Measurements from ENCODE around the gene PRKCH.

Gene PRKCH

DNA sequence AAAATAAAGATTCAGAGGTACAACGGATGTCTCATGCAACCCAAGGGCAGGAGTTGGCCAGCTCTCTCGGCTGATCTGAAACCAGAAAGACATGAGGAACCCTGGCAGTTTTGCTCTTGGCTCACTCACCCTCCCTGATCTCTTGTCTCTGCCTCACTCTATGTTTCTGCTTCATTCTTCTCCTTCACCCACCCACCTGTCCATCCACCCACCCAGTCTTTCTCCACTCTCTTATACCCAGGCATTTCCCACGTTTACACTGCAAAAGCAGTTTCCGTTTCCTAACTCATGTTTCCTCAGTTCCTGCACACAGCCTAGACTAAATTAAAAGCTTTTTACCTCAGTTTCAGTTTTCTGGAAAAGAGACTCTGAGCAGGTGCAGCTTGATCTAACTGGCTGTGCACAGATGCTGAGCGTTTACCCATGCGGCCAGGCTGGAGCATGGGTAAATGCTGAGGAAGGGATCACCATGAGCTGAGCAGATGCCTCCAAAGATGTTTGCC lies 157.6 kb downstream of the PRKCH start:
- no peak for DNase-seq

DNA sequence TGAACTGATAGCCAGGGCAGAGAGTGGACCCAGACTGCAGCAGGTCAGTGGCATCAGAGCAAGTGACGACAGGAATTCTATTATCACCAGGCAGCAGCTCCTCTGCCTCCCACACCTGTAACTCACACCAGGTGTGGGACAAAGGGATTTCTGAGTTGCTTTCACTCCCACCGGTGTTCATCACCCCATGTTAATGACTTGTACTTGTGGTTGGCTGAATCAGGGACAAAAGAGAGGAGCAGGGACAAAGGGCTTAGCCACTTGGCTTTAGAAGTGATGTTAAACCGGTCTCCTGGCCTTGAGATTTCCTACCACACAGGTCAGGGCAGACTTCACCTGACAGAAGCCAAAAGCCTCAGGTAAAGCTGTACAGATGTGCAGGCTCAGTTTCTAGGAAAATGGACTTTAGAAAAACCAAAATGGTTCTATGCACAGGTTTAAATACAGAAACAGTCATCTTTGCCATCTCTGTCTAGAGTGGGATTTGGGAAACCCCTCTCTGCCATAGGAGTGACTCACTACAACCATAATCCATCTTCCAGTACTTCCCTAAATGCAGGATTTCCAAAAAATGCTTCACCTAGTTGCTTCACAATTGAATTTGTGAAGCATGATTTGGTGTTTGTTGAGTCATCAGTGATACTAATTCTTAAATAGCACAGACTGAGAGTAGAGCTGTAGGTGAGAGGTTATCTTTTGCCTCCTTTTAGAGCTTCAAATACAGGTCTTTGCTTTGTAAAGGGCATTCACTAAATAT lies 158.5 kb downstream of the PRKCH start:
- no peak for DNase-seq

DNA sequence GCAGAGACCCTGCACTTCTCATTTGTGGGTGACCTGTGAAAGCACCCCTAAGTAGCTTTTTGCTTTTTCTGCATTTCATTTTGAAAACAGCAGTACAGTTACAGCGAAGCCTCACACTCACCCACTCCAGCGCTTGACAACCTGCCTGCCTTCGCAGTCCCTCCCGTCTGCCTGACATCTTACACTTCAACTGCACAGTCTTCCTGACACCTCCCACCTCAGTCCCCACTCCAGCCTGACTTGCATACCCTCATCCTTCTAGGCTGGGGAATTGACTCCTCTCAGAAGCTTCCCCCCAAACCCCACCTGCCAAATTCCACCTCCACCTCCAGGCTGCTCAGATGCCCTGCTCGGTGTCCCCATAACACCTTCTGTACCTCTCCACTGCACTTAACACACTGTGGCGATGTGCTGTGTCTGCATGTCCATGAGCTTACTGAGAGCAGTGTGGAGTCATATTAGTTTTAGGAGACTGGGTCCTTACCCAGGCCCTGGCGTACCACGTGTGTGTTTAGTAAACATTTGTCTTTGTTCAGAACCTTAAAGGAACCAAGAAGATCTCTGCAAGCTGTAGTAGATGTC lies 159.4 kb downstream of the PRKCH start:
- DNase-seq: no peak

DNA sequence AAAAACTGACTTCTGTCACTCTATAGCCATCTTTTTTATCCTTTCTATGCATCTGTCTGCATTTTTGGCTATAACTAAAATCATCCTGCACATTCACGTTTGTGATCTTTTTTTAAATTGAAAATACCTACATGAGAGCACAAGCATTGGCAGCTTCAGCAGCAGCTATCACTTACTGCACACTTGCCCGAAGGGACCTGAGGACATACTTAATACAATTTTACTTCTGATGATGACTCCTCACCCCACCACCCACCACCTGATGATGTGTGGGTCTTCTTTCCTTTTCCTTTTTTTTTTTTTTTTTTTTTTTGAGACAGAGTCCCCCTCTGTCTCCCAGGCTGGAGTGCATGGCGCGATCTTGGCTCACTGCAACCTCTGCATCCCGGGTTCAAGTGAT lies 160.3 kb downstream of the PRKCH start:
- DNase-seq: no peak

DNA sequence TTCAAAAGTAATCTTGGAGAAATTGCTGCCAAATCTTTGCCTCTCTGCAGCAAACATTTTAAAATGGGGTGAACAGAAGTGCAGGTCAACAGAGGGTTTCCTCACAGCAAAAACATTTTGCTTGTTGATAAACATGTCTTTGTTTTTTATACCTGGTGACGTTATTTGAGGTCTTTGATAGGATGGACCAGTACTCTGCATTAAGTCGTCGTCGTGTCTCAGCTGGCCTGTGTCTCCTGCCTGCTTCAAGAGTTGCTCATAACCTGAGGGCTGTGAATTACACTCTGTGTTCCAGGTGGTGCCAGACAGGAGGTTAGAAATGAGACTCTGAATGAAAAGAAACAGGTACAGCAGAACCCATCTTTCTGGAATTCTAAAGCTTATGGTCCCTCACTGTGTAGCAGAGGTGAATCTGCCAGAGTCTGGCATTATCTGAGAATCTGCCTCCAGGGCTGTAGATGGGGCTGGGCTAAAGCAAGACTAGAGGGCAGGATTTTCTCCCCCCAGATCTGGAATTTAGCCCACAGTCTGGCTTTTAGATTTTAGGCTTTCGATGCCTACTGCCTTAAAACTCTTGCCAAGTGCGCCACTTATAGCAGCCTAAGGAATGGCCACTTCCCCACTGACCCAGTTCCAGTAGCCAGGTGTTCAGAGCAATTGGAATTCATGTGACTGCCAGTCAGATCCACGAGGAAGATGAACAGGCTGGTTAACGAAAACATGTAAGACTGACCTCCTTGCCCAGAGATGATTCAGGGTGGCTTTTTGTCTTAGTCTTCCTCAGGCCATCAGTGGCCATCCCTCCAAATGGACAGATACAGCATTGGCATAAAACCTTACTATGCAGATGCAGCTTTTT lies 161.2 kb downstream of the PRKCH start:
- no peak for DNase-seq

DNA sequence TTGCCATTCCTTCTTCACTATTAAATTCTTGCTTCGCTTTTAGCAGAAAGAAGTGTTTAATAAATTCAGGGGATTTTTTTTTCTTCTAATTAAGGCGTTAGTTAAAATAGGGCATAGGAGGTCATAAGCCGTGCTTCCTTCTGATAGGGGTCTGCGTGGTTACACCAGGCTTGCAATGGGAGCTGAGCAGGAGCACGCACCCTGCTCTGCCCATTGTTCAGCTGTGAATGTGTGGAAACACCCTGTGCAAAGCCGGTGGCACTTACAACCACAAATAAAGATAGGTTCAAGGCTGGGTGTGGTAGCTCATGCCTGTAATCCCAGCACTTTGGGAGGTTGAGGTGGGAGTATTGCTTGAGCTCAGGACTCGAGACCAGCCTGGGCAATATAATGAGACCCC lies 162.1 kb downstream of the PRKCH start:
- DNase-seq: no peak

DNA sequence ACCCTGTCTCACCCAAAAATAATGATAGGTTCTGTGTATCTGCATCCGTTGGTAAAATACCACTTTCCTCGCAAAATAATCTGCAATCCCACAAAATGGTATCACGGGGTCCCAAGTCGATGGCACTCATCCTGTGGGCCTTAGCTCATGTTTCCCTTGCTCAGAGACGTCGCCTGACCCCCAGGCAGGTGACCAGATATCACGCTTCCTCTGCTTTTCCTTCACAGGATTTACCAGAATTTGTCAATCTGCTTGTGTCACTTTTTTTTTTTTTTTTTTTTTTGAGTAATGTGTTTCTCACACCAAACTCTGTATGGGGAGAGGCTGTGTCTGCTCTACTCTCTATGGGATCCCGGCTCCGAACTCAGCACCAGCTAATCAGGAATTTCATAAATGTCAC lies 162.7 kb downstream of the PRKCH start:
- DNase-seq: no peak

DNA sequence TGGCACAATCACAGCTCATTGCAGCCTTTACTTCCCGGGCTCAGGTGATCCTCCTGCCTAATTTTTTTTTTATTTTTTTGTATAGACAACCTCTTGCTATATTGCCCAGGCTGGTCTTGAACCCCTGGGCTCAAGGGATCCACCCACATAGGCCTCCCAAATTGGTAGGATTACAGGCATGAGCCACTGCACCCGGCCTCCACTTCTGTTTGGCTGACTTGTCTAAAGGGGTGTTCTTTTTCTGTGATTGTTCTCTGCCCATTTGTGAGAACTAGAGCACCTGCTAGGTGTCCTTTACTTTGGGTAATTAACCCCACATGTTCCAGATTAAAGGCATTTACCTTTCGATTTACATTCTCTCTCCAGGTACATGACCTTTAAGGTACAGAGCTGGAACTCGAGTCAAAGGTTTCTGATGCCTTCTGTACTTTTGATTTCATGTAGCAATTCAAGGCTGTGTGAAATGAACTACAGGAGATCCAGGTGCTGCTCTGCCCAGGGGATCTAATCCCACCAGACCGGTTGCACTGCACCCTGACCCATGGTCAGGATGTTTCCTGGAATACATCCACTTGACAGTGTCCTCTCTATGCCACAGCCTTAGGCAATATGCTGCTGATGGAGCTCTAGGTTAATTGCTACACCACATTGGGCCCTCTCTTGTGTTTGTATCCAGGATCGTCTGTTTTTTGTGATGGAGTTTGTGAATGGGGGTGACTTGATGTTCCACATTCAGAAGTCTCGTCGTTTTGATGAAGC lies 163.6 kb downstream of the PRKCH start:
- no peak for DNase-seq

DNA sequence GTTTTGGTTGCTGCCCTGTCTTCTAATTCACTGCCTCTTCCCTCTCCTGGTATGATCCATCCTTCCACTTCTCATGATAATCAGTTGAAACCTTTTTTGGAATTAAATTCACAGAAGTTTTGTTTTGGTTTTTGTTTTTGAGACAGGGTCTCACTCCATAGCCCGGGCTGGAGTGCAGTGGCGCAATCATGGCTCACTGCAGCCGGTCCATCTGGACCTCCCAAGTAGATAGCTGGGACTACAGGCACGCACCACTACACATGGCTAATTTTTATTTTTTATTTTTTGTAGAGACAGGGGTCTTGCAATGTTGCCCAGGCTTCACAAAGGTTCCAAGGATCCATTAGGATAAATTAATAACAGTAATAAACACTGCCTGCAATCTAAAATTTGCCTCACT lies 164.3 kb downstream of the PRKCH start:
- DNase-seq: no peak

DNA sequence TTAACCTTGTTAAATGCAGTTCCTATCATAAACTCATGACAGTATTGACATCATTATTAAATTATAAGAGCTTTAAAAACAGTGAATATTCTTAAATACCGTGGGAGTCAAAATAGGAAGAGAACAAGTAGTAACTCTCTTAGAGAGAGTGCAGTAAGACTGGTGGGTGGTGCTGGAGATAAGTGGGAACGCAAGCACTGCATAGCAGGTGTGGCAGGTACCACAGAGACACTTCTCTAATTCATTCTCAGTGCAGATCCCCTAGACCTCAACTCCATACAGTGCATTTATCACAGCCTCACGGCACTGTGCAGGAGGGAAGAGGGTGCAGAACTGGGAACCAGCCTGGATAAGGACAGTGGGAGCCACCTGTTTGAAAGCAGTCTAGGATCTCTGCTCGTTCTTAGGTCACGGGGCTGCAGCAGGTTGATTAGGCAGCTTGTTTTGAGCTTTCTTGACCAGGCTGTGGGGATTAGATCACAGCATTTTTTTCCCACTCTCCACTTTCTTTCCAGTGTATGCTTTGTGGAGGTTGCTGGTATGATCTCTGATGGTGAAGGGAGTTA lies 165.6 kb downstream of the PRKCH start:
- DNase-seq: no peak

DNA sequence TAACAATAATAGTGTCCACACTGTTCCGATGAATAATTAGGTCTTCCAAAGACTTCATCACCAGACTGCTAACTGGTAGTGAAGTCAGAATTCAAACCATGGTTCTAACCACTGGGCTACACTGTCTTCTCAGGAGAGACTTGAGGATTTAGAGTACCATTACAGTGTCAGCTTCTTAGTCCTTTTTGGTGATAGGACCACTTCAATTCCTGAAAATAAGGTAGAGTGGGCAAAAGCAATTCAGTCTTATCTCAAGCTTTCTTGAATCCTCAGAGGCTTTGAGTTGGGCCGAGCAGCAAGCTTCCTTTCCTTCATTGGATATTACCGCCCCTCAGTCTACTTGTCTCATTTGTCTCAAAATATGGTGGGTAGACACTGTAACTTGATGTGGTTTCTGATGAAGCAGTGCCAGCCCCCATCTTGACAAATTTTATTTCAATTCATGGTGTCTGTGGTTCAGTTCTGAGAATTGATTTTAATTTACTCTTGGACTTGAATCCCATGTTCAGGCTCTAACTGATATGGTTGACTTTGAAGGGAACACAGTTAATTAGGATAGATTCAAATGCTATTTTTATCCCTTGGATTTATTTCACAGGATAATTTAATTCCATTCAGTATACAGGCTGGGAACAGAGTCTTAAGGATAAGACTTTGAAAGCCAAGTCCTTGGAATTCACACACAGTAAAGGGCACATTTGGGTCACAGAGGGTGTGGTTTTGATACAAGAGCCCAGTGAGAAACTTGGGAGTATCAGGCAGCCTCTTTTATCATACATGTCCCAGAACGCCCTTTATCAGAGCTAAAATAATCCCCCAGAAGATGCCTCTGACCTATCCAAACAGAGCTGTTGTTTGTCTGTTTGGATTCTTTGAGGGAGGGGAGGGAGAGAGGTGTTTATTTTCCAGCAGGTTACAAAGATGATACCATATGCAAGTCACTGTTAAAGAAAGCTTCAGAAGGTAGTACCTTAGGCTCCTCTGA lies 167.3 kb downstream of the PRKCH start:
- DNase-seq: no peak

DNA sequence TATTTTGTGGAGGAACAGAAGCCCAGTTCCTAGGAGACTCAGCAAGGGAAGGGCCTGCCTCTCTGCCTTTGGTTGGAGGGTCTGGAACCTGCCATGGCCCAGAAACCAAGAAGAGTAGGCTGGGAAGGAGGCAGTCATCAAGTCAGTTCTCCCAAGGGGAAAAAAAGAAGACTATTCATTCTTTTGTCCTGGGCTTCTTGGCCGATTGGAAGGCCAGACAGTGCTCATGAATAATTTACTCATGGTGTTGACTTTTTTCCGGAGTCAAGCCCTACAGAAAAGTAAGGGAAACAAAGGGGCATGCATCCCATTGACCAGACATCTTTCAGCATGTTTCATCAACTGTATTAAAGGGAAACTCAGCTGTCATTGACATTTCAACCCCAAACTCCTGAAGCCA lies 168.1 kb downstream of the PRKCH start:
- DNase-seq: no peak

DNA sequence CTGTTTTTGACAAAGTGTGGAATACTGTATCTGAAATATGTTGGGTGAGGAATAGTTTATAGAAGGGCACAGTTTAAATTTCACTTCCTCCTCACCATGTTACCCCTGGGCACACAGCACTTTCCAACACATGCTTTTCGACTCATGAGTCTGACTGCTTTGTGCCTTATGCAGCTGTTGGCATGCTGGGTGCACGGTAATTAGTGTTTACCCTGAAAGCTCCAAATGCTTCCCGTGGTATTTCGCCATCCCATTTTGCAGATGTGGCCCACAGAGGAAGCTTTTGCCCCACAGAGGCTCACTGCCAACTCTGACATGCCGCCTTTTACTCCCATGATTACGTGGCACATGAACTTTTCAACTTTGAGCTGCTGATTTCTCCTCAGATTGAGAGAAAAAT lies 168.6 kb downstream of the PRKCH start:
- no peak for DNase-seq

DNA sequence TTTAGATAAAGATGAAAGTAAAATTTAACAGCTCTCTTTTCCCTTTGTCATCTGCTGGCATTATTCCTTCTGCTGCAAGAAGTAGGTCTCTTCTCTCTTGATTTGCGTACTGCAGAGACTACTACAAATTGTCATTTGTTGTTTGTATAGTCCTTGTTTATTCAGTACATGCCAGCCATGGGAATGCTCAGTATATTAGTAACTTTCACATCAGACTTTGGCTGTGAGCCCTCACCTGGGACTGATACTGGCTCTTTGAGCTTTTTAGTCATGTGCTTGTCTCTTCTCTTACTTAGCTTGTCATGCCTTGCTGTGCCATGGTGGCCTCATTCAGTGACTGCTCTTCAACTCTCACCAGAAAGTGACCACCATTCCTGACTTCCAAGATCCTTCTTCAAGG lies 169.8 kb downstream of the PRKCH start:
- DNase-seq: no peak

DNA sequence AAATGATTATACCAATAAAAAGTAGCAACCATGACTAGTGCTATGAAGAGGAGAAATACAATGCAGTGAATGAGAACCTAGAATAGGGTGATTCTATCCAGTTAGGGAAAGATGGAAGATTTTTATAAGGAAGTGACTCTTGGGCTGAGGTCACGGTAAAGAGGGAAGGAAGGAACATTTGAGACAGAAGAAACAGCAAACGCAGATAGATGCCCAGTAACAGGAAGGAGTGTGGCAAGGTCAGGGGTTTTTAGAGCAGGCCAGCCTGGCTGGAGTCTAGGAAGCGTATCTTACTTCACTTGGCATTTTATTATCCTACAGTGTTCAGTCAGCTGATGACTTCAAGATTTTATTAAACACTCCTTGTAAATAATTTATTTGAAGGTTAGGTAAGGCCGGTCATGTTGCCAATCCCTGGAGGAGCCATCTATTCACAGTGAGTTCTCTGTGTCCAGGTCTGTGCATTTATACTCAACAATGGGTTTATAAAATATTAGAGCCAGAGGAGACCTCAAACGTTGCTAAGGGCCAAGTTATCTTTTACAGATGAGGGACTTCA lies 170.6 kb downstream of the PRKCH start:
- DNase-seq: no peak

DNA sequence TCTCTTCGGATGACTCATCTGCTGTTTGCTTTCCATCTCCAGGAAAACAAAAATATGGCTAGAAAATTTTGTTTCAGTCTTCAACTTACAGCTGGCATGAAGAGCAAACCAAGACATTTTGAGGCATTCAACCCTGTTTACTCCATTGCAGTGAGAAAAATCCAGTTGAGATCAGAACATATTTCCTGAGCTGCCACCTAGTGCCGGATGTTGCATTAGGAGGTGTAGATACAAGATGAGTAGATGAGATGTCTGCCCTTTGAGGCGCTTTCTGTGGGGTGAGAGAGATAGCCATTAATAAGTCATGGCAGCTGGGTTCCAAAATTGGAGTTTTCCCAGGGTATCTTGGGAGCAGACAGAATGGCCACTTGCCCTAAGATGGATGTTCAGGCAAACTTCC lies 171.1 kb downstream of the PRKCH start:
- no peak for DNase-seq

DNA sequence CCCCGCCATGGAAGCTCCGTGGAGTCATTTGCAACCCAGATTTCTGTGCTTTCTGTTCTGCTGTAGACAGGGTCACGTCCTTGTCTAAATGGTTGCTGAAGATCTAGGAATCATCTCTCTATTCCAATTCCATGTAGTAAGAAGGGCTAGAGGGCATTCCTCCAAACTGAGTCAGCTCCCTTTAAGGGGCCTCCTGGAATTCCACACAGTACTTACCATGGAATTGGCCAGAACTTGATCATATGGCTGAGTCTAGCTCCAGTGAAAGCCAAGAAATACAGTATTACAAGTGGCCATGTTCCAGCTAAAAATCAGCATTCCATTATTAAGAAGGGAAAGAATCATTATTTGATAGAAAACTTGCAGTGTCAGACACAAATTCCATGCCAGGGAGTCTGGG lies 171.9 kb downstream of the PRKCH start:
- no peak for DNase-seq

DNA sequence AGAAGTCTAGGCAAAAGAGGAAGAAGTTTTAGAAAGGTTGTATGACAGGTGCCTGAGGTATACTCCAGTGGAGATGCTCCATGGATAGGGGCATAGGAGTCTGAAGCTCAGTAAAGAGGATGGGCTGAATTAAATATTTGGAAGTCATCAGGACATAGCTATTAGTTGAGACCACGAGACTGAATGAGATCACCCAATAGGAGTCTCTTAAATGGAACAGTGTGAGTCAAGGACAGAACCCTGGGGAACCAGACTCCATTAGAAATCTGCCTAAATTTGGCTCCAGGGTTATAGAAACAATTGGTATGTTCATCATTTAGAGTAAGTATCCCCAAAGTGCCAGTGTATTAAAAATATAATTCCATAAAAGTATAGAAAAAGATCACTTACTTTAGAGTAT lies 172.6 kb downstream of the PRKCH start:
- DNase-seq: no peak

DNA sequence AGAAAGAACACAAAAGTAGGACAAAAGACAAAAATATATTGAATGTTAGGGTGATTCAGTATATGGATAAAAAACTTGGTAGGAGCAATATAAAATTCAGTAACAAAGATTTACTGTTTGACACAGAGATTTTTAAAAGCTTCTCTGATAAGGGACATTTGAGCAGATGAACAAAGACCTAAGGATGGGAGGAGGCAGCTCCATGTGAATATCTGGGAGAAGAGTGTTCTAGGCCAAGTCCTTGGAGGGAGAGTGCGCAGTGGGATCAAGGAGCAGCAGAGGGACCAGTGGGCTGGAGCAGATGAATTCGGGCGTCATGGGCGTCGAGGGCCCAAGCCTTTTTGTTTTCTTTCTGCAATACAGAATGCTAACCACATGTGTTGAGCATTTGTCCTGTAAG lies 174.4 kb downstream of the PRKCH start:
- DNase-seq: no peak

DNA sequence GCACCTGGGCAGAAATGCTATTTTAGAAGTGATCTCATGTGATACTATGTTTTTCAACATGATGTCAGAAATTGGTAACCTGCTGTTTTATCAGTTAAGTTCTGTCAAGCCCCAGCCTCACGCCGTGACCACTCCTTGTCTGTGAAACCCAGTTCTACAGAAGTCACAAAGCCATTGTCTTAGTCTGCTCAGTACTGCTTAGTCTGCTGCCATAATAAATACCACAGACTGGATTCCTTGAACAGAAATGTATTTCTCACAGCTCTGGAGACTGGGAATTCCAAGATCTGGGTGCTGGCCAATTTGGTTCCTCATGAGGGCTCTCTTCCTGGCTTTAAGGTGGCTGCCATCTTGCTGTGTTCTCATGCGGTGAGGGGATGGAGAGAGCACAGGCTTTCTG lies 176.9 kb downstream of the PRKCH start:
- no peak for DNase-seq

DNA sequence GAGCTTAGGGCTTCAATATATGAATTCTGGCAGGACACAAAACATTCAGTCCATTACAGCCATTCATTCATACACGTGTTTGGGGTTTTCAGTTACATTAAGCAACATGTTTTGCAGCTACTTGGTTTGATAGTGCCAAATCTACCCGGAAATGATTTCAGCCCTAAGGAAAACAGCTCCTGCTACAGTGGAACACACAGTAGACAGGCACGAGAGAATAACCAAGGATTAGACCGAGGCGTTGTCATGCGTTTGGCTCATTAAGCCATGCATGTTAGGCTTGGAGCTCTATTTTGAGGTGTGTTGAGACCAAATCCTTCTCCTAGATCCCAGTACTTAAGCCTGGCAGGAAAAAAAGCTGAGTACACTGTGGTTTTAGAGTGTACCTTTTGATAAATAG lies 177.4 kb downstream of the PRKCH start:
- no peak for DNase-seq
